Subcutaneous abdominal adipose tissue (tissue), 5 donors: ENCODE data around the gene INF2.

Experiments used
- H3K27ac ChIP-seq: one replicate; pipeline ENCODE4 v1.7.0; 2013; ENCODE audit warnings: low read depth, mild to moderate bottlenecking, inconsistent platforms, low read length, moderate library complexity
- H3K27me3 ChIP-seq, 5 donors: one replicate each; pipeline ENCODE4 v1.7.0; 2013; ENCODE audit warnings: low read length in 5 of 5, inconsistent platforms in 1 of 5; ENCODE audit not compliant: control insufficient read depth in 5 of 5, insufficient read depth in 4 of 5
- H3K36me3 ChIP-seq, 5 donors: one replicate each; pipeline ENCODE4 v1.7.0; 2013; ENCODE audit warnings: low read length in 5 of 5; ENCODE audit not compliant: control insufficient read depth in 5 of 5, insufficient read depth in 5 of 5
- H3K4me1 ChIP-seq, 5 donors: one replicate each; pipeline ENCODE4 v1.7.0; 2013; ENCODE audit warnings: low read length in 5 of 5, mild to moderate bottlenecking in 3 of 5, moderate library complexity in 1 of 5; ENCODE audit not compliant: control insufficient read depth in 5 of 5, insufficient read depth in 5 of 5
- H3K4me3 ChIP-seq, 5 donors: one replicate each; pipeline ENCODE4 v1.7.0; 2013; ENCODE audit warnings: low read length in 5 of 5, low read depth in 1 of 5
- H3K9ac ChIP-seq, 5 donors: one replicate each; pipeline ENCODE4 v1.7.0; 2013; ENCODE audit warnings: low read length in 5 of 5, mild to moderate bottlenecking in 4 of 5, moderate library complexity in 3 of 5
- H3K9me3 ChIP-seq, 5 donors: one replicate each; pipeline ENCODE4 v1.7.0; 2013; ENCODE audit warnings: low read length in 5 of 5; ENCODE audit not compliant: control insufficient read depth in 5 of 5
- donor health status: healthy.
- donor health status: healthy.
- donor health status: healthy.
- donor health status: healthy.
- donor health status: healthy.

Gene INF2

GRCh38 chr14:104754213-104754851 is 64.9 kb downstream of the INF2 start:
- peak overlapping the region; percentile 78 to 97 (median 93) for H3K4me3 ChIP-seq
- H3K36me3 ChIP-seq: peaks cover 0 to 41% (median 38%) of the 10 kb centered on the region in 5 donors
- no peaks in the 10 kb centered on the region for H3K27me3 ChIP-seq
- H3K4me1 ChIP-seq: peaks cover 9 to 40% (median 33%) of the 10 kb centered on the region in 5 donors
- no peaks in the 10 kb centered on the region for H3K9me3 ChIP-seq
- H3K9ac ChIP-seq: peak overlapping the region in 4 of 5 donors; percentile 91 to 95 (median 93)
- H3K27ac ChIP-seq: no peak overlapping the region

- no peaks in the 10 kb centered on the region for H3K9me3 ChIP-seq
- peaks cover 0 to 53% (median 50%) of the 10 kb centered on the region in 5 donors for H3K36me3 ChIP-seq
- no peak overlapping the region for H3K27ac ChIP-seq
- no peaks in the 10 kb centered on the region for H3K27me3 ChIP-seq
- H3K9ac ChIP-seq: no peak overlapping the region
- H3K4me1 ChIP-seq: peaks cover 9 to 27% (median 26%) of the 10 kb centered on the region in 5 donors
- H3K4me3 ChIP-seq: no peak overlapping the region
Observed at GRCh38 chr14:104755621-104756020, 66.2 kb downstream of the INF2 start.

DNA sequence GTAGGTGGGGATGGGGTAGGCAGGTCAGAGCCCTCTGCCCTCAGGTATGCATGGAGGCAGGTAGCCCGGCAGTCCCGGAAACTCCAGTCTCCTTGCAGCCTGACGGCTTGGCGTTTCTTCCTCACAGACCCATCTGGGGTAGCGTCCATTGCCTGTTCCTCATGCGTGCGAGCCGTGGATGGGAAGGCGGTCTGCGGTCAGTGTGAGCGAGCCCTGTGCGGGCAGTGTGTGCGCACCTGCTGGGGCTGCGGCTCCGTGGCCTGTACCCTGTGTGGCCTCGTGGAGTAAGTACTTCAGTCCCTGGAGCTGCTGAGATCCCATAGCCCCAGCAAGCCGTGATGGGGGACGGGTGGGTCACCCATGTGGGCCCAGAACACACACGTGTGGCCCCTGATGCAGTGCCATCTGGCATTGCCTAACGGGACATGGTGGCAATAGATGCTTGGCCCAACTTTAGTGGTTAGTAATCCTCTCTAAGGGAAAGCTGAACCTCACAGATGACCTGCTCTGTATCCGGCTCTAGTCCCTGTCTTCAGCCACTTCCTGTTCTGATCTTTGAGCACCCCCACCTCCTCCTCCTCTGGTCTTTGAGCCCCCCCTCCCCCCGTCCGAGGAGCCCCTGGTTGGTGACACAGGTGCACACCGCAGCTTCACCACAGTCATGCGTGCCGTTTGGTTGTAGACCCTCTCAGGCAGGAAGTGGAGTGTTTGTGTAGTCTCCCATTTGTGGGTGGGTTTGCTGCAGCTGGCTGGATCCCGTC is 67.2 kb downstream of the INF2 start:
- Histone ChIP-seq H3K9ac (no peak overlapping the region), H3K36me3 (peaks cover 0 to 64% (median 55%) of the 10 kb centered on the region in 5 donors), H3K4me1 (peaks cover 9 to 27% (median 26%) of the 10 kb centered on the region in 5 donors), H3K4me3 (no peak overlapping the region), H3K27ac (no peak overlapping the region), H3K9me3 (no peaks in the 10 kb centered on the region), H3K27me3 (no peaks in the 10 kb centered on the region)

GRCh38 chr14:104757238-104757585 is 67.8 kb downstream of the INF2 start:
- no peaks in the 10 kb centered on the region for H3K9me3 ChIP-seq
- H3K27ac ChIP-seq: no peak overlapping the region
- no peak overlapping the region for H3K4me3 ChIP-seq
- H3K36me3 ChIP-seq: peaks cover 0 to 68% (median 55%) of the 10 kb centered on the region in 5 donors
- peaks cover 9 to 24% (median 22%) of the 10 kb centered on the region in 5 donors for H3K4me1 ChIP-seq
- H3K9ac ChIP-seq: no peak overlapping the region
- H3K27me3 ChIP-seq: no peaks in the 10 kb centered on the region

DNA sequence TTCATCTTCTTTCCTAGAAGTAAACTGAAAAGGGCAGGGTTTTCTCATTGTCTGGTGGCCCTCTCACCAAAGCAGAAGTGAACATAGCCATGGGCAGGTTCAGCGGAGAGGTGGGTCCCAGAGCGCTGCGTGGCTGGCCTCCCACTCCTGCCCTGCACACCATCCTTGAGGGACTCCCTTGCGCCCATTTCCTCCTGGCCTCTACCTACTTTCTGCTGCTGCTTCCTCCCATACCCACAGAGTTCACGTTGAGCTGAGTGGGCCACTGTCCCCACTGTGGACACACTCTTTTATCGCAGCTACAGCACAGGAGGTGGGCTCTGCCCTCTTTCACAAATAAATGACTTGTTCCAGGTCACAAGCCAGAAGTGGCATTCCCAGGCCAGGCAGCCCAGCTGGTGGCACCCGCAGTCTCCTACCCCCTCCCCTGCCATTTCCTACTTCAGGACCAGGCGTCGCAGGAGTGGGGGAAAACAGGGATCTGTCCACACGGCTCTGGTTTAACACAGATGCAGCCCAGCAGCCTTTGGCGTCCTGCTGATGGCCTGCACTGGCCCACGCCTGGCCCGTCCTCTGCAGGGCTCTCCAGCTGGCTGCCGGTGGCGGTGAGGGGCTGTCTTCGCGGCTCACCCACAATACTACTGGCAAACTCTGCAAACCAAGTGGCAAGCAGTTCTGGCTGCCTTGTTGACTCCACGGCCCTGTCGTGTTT is 68.4 kb downstream of the INF2 start:
- H3K36me3 ChIP-seq: peaks cover 0 to 68% (median 55%) of the 10 kb centered on the region in 5 donors
- H3K4me1 ChIP-seq: peaks cover 9 to 21% (median 20%) of the 10 kb centered on the region in 5 donors
- no peak overlapping the region for H3K4me3 ChIP-seq
- no peak overlapping the region for H3K27ac ChIP-seq
- no peaks in the 10 kb centered on the region for H3K27me3 ChIP-seq
- H3K9ac ChIP-seq: peak overlapping the region in 1 of 5 donors; percentile 12
- no peaks in the 10 kb centered on the region for H3K9me3 ChIP-seq

- no peak overlapping the region for H3K9ac ChIP-seq
- H3K27me3 ChIP-seq: no peaks in the 10 kb centered on the region
- no peaks in the 10 kb centered on the region for H3K9me3 ChIP-seq
- H3K4me1 ChIP-seq: peaks cover 4 to 11% (median 10%) of the 10 kb centered on the region in 5 donors
- no peak overlapping the region for H3K4me3 ChIP-seq
- peaks cover 0 to 68% (median 55%) of the 10 kb centered on the region in 5 donors for H3K36me3 ChIP-seq
- H3K27ac ChIP-seq: no peak overlapping the region
Observed at GRCh38 chr14:104758981-104759969, 69.9 kb downstream of the INF2 start.

- Histone ChIP-seq H3K4me3 (no peak overlapping the region), H3K4me1 (peaks cover 0 to 15% (median 11%) of the 10 kb centered on the region in 5 donors), H3K27ac (no peak overlapping the region), H3K9me3 (peaks cover 0 to 6% (median 0%) of the 10 kb centered on the region in 5 donors), H3K36me3 (peaks cover 0 to 24% (median 11%) of the 10 kb centered on the region in 5 donors), H3K9ac (no peak overlapping the region), H3K27me3 (no peaks in the 10 kb centered on the region)
Observed at GRCh38 chr14:104765517-104765916, 76.1 kb downstream of the INF2 start.

DNA sequence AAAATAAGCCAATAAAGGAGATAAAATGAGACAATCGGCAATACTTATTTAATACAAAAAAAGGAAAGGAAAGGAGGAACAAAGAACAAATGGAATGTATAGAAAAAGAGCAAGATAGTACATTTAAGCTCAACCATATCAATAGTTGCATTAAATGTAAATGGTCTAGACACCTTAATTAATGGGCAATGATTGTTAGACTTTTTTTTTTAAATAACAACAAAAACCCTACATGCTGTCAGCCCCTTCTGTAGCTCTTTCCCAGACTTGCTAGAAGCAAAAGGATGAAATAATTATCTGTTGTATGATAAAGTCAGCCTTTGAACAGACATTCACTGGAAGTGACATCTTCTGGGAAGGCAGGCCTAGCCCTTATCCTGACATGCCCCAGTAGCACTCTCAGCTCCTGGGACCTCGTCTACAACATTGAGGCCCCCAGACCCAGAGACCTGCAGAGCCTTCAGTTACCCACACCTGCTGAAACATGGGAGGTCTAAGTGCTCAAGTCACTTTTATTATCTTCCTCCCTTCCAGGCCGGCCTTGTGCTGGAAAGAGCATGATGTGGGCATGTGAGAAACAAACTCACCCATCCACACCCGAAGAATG is 76.9 kb downstream of the INF2 start:
- peaks cover 0 to 12% (median 5%) of the 10 kb centered on the region in 5 donors for H3K9me3 ChIP-seq
- H3K27ac ChIP-seq: no peak overlapping the region
- peaks cover 0 to 15% (median 11%) of the 10 kb centered on the region in 5 donors for H3K4me1 ChIP-seq
- H3K36me3 ChIP-seq: peaks cover 0 to 24% (median 15%) of the 10 kb centered on the region in 5 donors
- no peaks in the 10 kb centered on the region for H3K27me3 ChIP-seq
- H3K9ac ChIP-seq: no peak overlapping the region
- H3K4me3 ChIP-seq: no peak overlapping the region
